Neutrophil (primary cell): Measurements from ENCODE around the gene SORCS2.

Experiments
- H3K27ac ChIP-seq: fragments of 200-600 bp; sonication (generic); 2 replicates; pipeline ENCODE4 v1.5.1; 2016; ENCODE audit warnings: mild to moderate bottlenecking, moderate library complexity
- H3K27me3 ChIP-seq: fragments of 200-600 bp; sonication (generic); 2 replicates; pipeline ENCODE4 v1.6.0; 2016; ENCODE audit warnings: mild to moderate bottlenecking
- H3K36me3 ChIP-seq: fragments of 200-600 bp; sonication (generic); 2 replicates; pipeline ENCODE4 v1.5.1; 2017
- H3K4me1 ChIP-seq, 2 experiments: fragments of 200-600 bp in 1 of 2; sonication (generic) in 1 of 2; 1 replicate in 1 of 2; 2 replicates in 1 of 2; pipeline versions ENCODE4 v1.5.1 to v1.6.1; 2013 to 2016; ENCODE audit warnings: low read depth in 1 of 2, low read length in 1 of 2, mild to moderate bottlenecking in 1 of 2, moderate library complexity in 1 of 2; ENCODE audit not compliant: control insufficient read depth in 1 of 2, insufficient read depth in 1 of 2
- H3K4me3 ChIP-seq, 2 experiments: fragments of 200-600 bp in 1 of 2; sonication (generic) in 1 of 2; 1 replicate in 1 of 2; 2 replicates in 1 of 2; pipeline ENCODE4 v1.5.1; 2013 to 2016; ENCODE audit warnings: low read depth in 1 of 2, low read length in 1 of 2, mild to moderate bottlenecking in 1 of 2, moderate library complexity in 1 of 2
- H3K9me3 ChIP-seq: fragments of 200-600 bp; sonication (generic); 2 replicates; pipeline ENCODE4 v1.5.1; 2016
- TF ChIP-seq, protein P1 (sequence below): fragments of 200-600 bp; sonication (generic); IDR thresholded peaks from 2 replicates; pipeline ENCODE4 v1.5.1; 2016; ENCODE audit warnings: antibody characterized with exemption

Gene SORCS2

DNA sequence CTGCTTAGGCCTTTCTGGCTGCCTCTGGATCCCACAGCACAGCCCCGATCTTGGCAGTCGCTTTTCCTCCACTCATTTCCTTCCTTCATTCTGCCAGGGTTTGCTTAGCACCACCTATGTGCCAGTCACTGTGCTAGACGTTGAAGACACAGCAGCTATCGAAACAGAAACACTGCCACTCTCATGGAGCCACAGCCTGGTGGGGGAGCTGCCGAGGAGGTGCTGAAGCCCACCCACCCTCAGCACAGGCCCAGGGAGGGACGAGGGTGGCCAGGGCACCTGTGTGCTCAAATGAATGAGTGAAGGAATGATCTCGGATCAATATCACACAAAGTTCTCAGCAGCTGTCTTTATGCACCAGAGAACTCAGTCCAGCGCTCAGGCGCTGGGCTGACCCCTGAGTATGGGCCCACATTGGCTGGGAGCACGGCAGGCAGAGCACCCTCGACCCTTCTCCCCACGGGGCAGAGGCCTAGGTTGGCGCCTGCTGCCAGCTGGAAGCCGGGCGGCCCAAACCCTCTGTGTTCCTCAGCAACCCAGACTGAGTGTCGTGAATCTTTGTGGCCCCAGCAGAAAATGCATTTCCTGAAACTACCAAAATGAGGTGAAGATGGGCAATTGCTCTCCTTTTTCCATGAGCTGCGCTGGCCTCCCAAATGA is 108.9 kb downstream of the SORCS2 start:
- H3K27ac ChIP-seq = no peak overlapping the region
- H3K27me3 ChIP-seq = peaks cover 35% of the 10 kb centered on the region
- TF ChIP-seq, protein P1, sequence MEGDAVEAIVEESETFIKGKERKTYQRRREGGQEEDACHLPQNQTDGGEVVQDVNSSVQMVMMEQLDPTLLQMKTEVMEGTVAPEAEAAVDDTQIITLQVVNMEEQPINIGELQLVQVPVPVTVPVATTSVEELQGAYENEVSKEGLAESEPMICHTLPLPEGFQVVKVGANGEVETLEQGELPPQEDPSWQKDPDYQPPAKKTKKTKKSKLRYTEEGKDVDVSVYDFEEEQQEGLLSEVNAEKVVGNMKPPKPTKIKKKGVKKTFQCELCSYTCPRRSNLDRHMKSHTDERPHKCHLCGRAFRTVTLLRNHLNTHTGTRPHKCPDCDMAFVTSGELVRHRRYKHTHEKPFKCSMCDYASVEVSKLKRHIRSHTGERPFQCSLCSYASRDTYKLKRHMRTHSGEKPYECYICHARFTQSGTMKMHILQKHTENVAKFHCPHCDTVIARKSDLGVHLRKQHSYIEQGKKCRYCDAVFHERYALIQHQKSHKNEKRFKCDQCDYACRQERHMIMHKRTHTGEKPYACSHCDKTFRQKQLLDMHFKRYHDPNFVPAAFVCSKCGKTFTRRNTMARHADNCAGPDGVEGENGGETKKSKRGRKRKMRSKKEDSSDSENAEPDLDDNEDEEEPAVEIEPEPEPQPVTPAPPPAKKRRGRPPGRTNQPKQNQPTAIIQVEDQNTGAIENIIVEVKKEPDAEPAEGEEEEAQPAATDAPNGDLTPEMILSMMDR = no peak
- H3K9me3 ChIP-seq = no peaks in the 10 kb centered on the region
- no peak overlapping the region for H3K4me3 ChIP-seq
- no peaks in the 10 kb centered on the region for H3K4me1 ChIP-seq
- H3K36me3 ChIP-seq = no peaks in the 10 kb centered on the region

DNA sequence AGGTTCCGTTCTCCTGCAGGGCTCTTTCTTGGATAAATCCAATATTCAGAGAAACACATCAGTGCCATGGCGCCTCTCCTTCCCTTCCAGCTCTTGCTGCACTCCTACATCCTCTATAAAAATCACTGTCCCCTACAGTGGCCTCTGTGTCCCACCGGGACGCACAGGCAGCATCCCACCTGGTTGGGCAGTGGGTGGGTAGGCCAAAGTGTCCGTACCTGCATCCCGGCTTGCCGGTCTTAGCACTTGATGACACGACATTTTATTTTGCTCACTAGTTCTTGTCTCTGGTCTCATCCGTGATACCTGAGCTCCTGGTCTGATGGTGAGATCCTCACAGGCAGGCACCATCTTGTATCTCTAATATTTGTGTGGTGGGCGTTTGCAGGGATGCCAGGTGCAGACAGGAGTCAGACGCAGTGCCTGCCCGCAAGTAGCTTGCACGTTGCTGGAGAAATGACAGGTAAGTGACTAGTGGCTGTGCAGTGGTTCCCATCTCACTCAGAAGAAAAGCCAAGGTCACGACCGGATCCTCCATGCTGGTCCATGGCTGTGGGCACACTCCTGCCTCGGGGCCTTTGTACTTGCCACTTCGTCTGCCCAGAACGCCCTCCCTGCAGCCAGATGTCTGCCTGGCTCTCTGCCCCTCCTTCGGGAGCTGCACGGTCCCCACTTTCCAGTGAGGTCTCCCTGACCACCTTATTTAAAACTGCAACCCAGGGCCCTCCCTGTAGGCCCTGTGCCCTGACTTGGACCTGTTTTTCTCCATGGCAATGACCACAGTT is 109.7 kb downstream of the SORCS2 start:
- H3K4me1 ChIP-seq = no peaks in the 10 kb centered on the region
- H3K9me3 ChIP-seq = no peaks in the 10 kb centered on the region
- no peaks in the 10 kb centered on the region for H3K36me3 ChIP-seq
- TF ChIP-seq, protein P1 = no peak
- H3K27me3 ChIP-seq = peaks cover 38% of the 10 kb centered on the region
- H3K27ac ChIP-seq = no peak overlapping the region
- no peak overlapping the region for H3K4me3 ChIP-seq

DNA sequence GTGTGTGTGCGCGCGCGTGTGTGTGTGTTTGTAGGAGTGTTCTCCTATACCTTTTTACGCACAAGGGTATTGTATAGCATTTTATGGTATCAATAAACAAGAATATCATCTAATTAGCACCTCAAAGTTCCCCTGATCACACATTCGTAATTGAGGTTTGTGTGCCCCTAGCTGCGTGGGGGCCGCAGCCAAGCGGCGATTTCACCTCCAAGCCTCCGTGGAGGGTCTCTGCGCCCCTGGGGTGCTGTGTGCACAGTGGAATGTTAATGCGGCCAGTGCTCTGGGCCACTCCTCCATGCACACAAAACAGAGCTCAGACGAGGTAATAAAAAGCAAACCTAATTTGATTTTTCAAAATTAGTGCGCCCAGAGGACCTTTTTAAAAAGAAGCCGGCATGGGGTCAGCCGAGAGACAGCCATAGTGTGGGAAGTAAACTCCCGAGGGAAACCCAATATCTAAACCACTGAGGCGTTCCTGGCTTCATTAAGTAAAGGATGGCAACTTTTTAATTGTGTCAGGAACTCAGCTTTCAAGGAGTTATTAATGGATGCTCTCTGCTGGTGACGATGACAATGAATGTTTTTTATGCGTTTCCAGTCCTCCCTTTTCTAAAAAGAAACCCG is 110.6 kb downstream of the SORCS2 start:
- no peak overlapping the region for H3K27ac ChIP-seq

DNA sequence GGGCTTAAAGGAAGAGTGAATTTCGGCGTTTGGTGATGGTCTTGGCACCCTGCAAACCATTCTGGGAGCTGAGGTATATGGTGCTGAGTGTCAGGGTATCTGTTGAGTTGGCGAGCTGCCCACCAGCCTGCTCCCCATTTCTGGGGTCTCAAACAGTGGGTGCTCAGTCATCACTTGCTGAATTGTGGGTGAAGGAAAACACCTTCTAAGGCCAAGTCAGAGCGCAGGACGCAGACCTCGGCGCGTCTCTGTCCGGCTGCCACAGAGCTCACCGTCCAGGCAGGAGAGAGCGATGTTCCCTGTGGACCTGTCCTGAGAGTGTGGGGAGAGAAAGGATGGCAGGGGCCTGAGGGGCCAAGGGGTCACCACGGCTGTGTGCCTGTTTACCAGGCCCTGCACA is 111.2 kb downstream of the SORCS2 start:
- Histone ChIP-seq H3K36me3 (no peaks in the 10 kb centered on the region), H3K4me1 (no peaks in the 10 kb centered on the region), H3K27ac (no peak overlapping the region), H3K27me3 (peaks cover 23% of the 10 kb centered on the region), H3K9me3 (no peaks in the 10 kb centered on the region), H3K4me3 (no peak overlapping the region)
- TF ChIP-seq, protein P1 = no peak

More for the DNA sequence above, 110.6 kb downstream of the SORCS2 start:
- TF ChIP-seq, protein P1 = no peak
- Histone ChIP-seq H3K9me3 (no peaks in the 10 kb centered on the region), H3K36me3 (no peaks in the 10 kb centered on the region), H3K4me1 (no peaks in the 10 kb centered on the region), H3K27me3 (peaks cover 29% of the 10 kb centered on the region), H3K4me3 (no peak overlapping the region)

DNA sequence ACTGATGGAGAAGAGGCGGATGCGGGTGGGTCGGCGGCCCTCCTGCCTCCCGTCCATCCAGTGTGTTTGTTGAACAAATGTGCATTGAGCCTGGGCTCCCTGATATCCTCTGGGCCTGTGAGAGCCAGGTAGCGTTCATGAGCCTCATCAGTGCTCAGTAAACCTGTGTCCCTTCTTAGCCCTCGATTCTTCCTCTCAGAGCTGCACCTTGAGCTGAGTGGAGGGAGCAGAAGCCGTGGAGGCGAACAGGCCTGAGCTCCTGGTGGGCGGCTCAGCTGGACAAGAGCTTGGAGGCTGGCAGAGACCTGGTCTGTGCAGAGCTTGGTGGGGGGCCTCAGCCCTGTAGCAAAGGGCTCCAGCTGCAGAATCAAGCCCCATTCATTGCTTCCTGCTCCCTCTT is 112.1 kb downstream of the SORCS2 start:
- Histone ChIP-seq H3K9me3 (no peaks in the 10 kb centered on the region), H3K27ac (no peak overlapping the region), H3K27me3 (peaks cover 14% of the 10 kb centered on the region), H3K4me3 (no peak overlapping the region), H3K4me1 (no peaks in the 10 kb centered on the region), H3K36me3 (no peaks in the 10 kb centered on the region)
- TF ChIP-seq, protein P1 = no peak
